CD4-positive, alpha-beta T cell (primary cell): Measurements from ENCODE around the gene SHKBP1. TPM values are rescaled to one million over a fixed set of nuclear protein-coding genes. Genes with fewer than 3 reads are reported as not detected.

Source experiments
- ATAC-seq: fragments of 200-7000 bp; cut with Tn5 transposase; one replicate; pipeline ENCODE4 v1.10.0; 2022; ENCODE audit warnings: mild to moderate bottlenecking; ENCODE audit not compliant: poor library complexity
- CTCF ChIA-PET: fragments of 350-600 bp; sonication (Branson Sonifier 250); formaldehyde crosslinking; loops from one replicate; lab custom pipeline; 2021; ENCODE audit warnings: antibody characterized with exemption, inconsistent platforms; lab: Charles Lee
- POLR2A ChIA-PET: fragments of 350-600 bp; sonication (Branson Sonifier 250); formaldehyde crosslinking; loops from one replicate; lab custom pipeline; 2021; ENCODE audit warnings: antibody characterized with exemption, inconsistent platforms; lab: Charles Lee
- DNase-seq, 14 experiments: peaks; one replicate each; pipeline ENCODE4 v3.0.0-alpha.2; 2013 to 2020; ENCODE audit warnings: mixed read lengths in 2 of 14
- H3K27ac ChIP-seq, 2 donors: one replicate each; pipeline versions ENCODE4 v1.5.1 to v1.7.0; 2013; ENCODE audit warnings: low read length in 2 of 2, low read depth in 1 of 2, mild to moderate bottlenecking in 1 of 2
- H3K27me3 ChIP-seq, 2 experiments: 1 replicate in 1 of 2; 2 replicates in 1 of 2; pipeline versions ENCODE4 v1.6.1 to v1.7.0; 2013; ENCODE audit warnings: low read length in 2 of 2, control low read depth in 1 of 2, mild to moderate bottlenecking in 1 of 2, moderate library complexity in 1 of 2; ENCODE audit not compliant: insufficient read depth in 2 of 2, control insufficient read depth in 1 of 2
- H3K36me3 ChIP-seq: one replicate; pipeline ENCODE4 v1.6.1; 2013; ENCODE audit warnings: low read length, control low read depth; ENCODE audit not compliant: insufficient read depth
- H3K4me1 ChIP-seq: one replicate; pipeline ENCODE4 v1.6.1; 2013; ENCODE audit warnings: low read length, control low read depth; ENCODE audit not compliant: insufficient read depth
- H3K4me3 ChIP-seq: one replicate; pipeline ENCODE4 v1.5.1; 2013; ENCODE audit warnings: mild to moderate bottlenecking, low read length, moderate library complexity
- H3K9me3 ChIP-seq, 2 experiments: 1 replicate in 1 of 2; 2 replicates in 1 of 2; pipeline versions ENCODE4 v1.6.1 to v1.7.0; 2013; ENCODE audit warnings: low read length in 2 of 2, mild to moderate bottlenecking in 2 of 2, control low read depth in 1 of 2, moderate library complexity in 1 of 2; ENCODE audit not compliant: control insufficient read depth in 1 of 2, insufficient read depth in 1 of 2
- H3K27ac Mint-ChIP-seq: one replicate; pipeline ENCODE4 v1.8.0; 2020; ENCODE audit warnings: mixed read lengths
- H3K27me3 Mint-ChIP-seq: one replicate; pipeline ENCODE4 v1.8.0; 2021; ENCODE audit warnings: mixed read lengths
- H3K36me3 Mint-ChIP-seq: one replicate; pipeline ENCODE4 v1.8.0; 2021; ENCODE audit warnings: low read depth, mixed read lengths
- H3K4me1 Mint-ChIP-seq: one replicate; pipeline ENCODE4 v1.8.0; 2021; ENCODE audit warnings: low read depth, mixed read lengths
- H3K4me3 Mint-ChIP-seq: one replicate; pipeline ENCODE4 v1.8.0; 2020; ENCODE audit warnings: mild to moderate bottlenecking, mixed read lengths
- H3K9me3 Mint-ChIP-seq: one replicate; pipeline ENCODE4 v1.8.0; 2020; ENCODE audit warnings: mixed read lengths
- intact Hi-C, 2 experiments: fragments of 100-400 bp; cut with DNase I in 1 of 2; cut with micrococcal nuclease in 1 of 2; formaldehyde crosslinking; loops; one replicate each; pipeline versions ENCODE4 v1.15.1 to v1.9.0; 2023 to 2025; cut with DNase I, micrococcal nuclease
- total RNA-seq, 174 experiments: library from RNA in 2 of 174; stranded (reverse) in 2 of 174; gene quantifications; one replicate each; pipeline ENCODE4 v1.2.3 and lab custom pipeline; 2021 to 2026
- TF ChIP-seq, protein P1 (sequence below): fragments of 200-600 bp; IDR thresholded peaks from one replicate; pipeline ENCODE4 v1.8.0; 2022; ENCODE audit warnings: antibody characterized with exemption, mild to moderate bottlenecking

Gene SHKBP1
- total RNA-seq, 2 experiments from 2014 or later, result 82.5 to 92.9 TPM

- Mint-ChIP-seq H3K36me3 (peaks cover 58% of the 10 kb centered on the region), H3K27me3 (no peaks in the 10 kb centered on the region), H3K4me3 (peak overlapping the region; percentile 90), H3K4me1 (peaks cover 33% of the 10 kb centered on the region), H3K9me3 (no peaks in the 10 kb centered on the region), H3K27ac (no peak overlapping the region)
- CTCF ChIA-PET, result interaction anchor here (1.7 kb wide), 1 partner anchor 56 kb away, joined by 5 read pairs; no protein-coding TSS in a partner anchor
- Histone ChIP-seq H3K4me1 (peaks cover 37% of the 10 kb centered on the region), H3K27ac (no peak overlapping the region), H3K27me3 (no peaks in the 10 kb centered on the region), H3K9me3 (no peaks in the 10 kb centered on the region), H3K36me3 (peaks cover 52% of the 10 kb centered on the region), H3K4me3 (no peak overlapping the region)
- ATAC-seq (no peak), DNase-seq (peak in 2 of 14 experiments; percentile 44 to 53)
- POLR2A ChIA-PET, result interaction anchor here (0.6 to 0.9 kb wide), 2 partner anchors 8 to 1175 kb away, joined by 3 to 4 read pairs; no protein-coding TSS in a partner anchor
- TF ChIP-seq, protein P1, sequence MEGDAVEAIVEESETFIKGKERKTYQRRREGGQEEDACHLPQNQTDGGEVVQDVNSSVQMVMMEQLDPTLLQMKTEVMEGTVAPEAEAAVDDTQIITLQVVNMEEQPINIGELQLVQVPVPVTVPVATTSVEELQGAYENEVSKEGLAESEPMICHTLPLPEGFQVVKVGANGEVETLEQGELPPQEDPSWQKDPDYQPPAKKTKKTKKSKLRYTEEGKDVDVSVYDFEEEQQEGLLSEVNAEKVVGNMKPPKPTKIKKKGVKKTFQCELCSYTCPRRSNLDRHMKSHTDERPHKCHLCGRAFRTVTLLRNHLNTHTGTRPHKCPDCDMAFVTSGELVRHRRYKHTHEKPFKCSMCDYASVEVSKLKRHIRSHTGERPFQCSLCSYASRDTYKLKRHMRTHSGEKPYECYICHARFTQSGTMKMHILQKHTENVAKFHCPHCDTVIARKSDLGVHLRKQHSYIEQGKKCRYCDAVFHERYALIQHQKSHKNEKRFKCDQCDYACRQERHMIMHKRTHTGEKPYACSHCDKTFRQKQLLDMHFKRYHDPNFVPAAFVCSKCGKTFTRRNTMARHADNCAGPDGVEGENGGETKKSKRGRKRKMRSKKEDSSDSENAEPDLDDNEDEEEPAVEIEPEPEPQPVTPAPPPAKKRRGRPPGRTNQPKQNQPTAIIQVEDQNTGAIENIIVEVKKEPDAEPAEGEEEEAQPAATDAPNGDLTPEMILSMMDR, result no peak
- intact Hi-C loops, result loop anchor here in 1 of 2 experiments (5.0 kb wide), 2 partner anchors 111 to 131 kb away; partner anchors contain the start of genes BLVRB and SPTBN4
Observed at GRCh38 chr19:40578442-40578908, 1.8 kb downstream of the SHKBP1 start.

GRCh38 chr19:40580619-40581018 is 3.9 kb downstream of the SHKBP1 start:
- Mint-ChIP-seq H3K27ac (no peak overlapping the region), H3K9me3 (no peaks in the 10 kb centered on the region), H3K36me3 (peaks cover 77% of the 10 kb centered on the region), H3K4me1 (peaks cover 27% of the 10 kb centered on the region), H3K4me3 (no peak overlapping the region), H3K27me3 (no peaks in the 10 kb centered on the region)
- peaks cover 32% of the 10 kb centered on the region for H3K4me1 ChIP-seq
- TF ChIP-seq, protein P1, result no peak
- H3K36me3 ChIP-seq, result peaks cover 65% of the 10 kb centered on the region
- ATAC-seq, result no peak
- CTCF ChIA-PET, result no interaction called here
- H3K27ac ChIP-seq, result peak overlapping the region in 1 of 2 donors; percentile 24
- no peaks in the 10 kb centered on the region for H3K9me3 ChIP-seq
- intact Hi-C loops, result no loop called here
- no peaks in the 10 kb centered on the region for H3K27me3 ChIP-seq
- POLR2A ChIA-PET, result no interaction called here
- no peak for DNase-seq
- no peak overlapping the region for H3K4me3 ChIP-seq

DNA sequence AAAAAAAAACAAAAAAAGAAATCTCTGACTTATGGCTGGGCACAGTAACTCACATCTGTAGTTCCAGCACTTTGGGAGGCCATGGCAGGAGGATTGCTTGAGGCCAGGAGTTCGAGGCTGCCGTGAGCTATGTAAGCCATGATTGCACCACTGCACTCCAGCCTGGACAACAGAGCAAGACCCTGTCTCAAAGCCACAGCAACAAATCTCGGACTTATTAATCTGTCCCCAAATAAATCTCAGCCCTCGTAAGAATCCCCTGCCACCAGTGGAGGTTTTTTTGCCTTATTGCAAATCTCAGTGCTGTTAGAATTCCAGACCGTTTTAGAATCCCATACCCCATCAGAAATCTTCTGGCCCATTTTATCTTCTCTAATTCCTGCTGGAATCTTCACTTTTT is 4.9 kb downstream of the SHKBP1 start:
- no peak overlapping the region for H3K27ac ChIP-seq
- POLR2A ChIA-PET, result no interaction called here

More for the DNA sequence above, 4.9 kb downstream of the SHKBP1 start:
- H3K36me3 Mint-ChIP-seq, result peaks cover 85% of the 10 kb centered on the region
- TF ChIP-seq, protein P1, result no peak
- no peak overlapping the region for H3K4me3 Mint-ChIP-seq
- no peaks in the 10 kb centered on the region for H3K9me3 Mint-ChIP-seq
- intact Hi-C loops, result no loop called here
- peaks cover 71% of the 10 kb centered on the region for H3K36me3 ChIP-seq
- CTCF ChIA-PET, result no interaction called here
- DNase-seq, result no peak
- no peaks in the 10 kb centered on the region for H3K9me3 ChIP-seq
- ATAC-seq, result no peak
- H3K27ac Mint-ChIP-seq, result no peak overlapping the region
- H3K4me1 Mint-ChIP-seq, result peaks cover 21% of the 10 kb centered on the region
- peaks cover 25% of the 10 kb centered on the region for H3K4me1 ChIP-seq
- no peak overlapping the region for H3K4me3 ChIP-seq
- H3K27me3 Mint-ChIP-seq, result no peaks in the 10 kb centered on the region
- H3K27me3 ChIP-seq, result no peaks in the 10 kb centered on the region
